GM21390 (cell line): ENCODE measurements around the gene TCTA.

ENCODE experiments used
- ATAC-seq: cut with Tn5 transposase; IDR thresholded peaks from one replicate; pipeline ENCODE4 v1.9.1; 2021; ENCODE audit not compliant: unreplicated experiment

Gene TCTA

GRCh38 chr3:49456466-49456865 is 44.2 kb downstream of the TCTA start:
- no peak for ATAC-seq

DNA sequence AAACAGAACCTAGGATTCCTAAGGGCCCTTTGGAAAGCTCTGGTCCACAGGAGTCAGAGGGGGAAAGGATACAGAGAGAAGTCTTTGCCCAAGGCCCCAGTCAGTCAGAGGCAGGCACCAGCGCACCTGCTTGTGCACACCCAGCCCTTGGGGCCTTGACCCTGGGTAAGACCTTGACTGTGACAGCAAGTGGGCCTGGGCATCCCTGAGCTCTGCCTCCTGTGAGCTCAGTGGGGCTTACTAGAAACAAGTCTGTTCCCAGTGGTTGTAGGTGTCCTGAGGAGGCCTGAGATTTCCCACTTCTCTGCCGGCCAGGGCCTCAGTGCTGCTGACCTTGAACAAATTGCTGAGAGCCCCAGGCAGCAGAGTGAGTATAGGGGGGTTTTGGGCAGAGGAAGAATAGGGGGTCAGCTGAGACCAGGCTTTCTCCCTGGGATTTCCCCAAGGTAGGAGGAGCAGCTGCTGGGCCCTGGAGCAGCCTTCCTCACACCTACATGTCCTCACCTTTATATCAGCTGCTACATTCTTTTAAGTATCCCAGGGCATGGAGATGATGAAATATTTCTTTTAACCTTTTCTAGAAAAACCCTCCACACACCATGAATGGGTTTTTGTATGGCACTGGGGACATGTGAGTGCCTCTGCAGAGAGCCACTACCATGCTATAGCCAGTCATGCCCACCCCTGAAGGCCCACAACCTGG is 48.1 kb downstream of the TCTA start:
- ATAC-seq, result no peak

DNA sequence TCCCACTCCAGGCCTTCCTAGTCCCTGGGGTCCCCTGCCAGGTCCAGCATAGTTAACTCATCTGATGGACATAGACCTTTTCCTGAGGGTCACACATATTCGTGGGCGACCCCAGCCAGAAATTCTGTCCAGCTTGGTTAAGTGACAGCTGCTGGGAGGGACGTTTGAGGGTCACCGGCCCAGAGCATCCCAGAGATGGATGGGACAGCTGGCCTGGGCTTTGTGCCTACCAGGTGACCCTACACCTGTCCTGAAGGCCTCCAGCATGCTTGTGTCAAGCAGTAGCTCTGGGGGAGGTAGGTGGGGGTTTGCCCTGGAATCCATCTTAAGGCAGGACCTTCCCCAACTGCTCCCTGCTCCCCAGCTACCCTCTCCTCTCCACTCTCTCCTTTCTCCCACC is 48.7 kb downstream of the TCTA start:
- ATAC-seq, result no peak

DNA sequence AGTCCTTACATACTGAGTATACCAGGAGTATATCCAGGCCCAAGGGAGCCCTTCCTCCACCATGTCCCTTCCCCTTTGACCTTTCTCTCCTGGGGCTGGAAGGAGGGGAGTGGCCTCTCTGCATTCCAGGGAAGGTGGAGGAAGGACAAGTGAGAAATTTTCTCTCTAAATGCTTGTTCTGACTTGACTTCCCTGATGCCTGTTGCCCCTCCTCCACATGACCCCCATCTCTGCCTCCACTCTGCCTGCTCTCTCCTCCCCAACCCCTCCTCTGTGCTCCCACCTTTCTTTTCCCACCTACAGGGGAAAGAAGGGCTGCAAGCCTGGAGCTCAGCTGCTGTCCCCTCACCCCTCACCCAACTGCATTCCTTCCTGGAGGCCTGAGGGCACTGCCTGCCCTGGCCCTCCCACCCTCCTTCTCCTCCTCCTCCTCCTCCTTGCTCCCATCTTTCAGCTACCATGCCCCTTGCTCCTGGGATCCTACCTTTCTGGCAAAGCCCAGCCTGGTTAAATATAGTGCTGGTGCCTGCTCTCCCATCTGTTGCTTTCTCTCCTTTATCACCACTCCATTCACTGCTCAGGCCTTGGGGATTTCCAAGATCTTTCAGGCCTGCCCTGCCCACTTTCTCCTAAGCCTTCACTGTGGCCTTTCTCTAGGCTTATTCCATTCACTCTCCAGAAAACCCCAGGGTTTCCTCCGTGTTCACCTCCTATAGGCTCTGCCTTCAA is 49.4 kb downstream of the TCTA start:
- ATAC-seq, result no peak

GRCh38 chr3:49462222-49462621 is 50.0 kb downstream of the TCTA start:
- no peak for ATAC-seq

DNA sequence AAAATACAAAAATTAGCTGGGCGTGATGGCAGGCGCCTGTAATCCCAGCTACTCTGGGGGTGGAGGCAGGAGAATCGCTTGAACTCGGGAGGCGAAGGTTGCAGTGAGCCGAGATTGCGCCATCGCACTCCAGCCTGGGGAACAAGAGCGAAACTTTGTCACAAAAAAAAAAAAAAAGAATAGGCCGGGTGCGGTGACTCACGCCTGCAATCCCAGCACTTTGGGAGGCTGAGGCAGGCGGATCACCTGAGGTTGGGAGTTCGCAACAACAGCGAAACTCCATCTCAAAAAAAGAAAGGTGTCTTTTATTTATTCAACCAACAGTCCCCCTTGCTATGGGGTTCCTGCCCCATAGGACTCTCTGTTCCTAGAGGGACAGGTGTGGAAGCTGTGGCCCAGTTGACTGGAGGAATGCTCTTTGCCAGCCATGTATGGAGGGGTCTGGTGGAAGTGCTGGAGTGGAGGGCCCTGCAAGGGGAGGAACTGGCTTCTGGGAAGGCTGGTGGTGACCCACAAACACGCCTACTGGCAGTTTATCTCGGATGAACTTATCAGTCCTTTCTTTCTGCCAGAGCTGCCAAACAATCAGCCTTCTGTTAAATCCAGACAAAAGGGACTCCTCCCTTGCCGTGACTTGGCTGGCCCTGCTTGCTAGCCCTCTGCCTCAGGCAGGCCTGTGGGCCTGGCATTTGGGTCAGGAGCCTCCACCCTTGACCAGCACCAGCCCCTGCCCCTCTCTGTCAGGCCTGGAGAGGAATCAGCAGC is 53.2 kb downstream of the TCTA start:
- no peak for ATAC-seq
